Measurements from ENCODE around the gene RAB28.

Gene RAB28

DNA sequence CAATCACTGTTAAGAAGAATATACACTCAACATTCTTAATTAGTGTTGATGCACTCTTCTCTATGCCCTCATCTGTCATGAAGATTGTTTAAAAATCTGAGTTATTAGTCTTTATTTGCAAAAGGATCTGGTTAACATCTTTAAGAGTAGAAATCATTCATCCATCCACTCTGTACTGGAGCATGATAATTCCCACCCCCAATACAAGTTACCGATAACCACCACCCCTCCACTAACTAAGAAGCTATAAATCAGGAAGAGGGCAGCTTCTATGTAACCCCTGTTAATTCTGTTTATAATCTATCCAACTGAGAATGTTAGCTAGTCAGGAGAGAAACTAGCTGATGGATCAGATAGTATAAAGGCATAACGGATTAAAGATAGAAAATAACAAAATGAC lies 34.5 kb downstream of the RAB28 start:
- TF ChIP-seq GATA2 (IDR thresholded peaks at IDR 0.05; ENCODE audit: low read depth, low read length) (no peak), GATA3 (IDR thresholded peaks at IDR 0.05; ENCODE audit: low read depth, low read length) (no peak)

DNA sequence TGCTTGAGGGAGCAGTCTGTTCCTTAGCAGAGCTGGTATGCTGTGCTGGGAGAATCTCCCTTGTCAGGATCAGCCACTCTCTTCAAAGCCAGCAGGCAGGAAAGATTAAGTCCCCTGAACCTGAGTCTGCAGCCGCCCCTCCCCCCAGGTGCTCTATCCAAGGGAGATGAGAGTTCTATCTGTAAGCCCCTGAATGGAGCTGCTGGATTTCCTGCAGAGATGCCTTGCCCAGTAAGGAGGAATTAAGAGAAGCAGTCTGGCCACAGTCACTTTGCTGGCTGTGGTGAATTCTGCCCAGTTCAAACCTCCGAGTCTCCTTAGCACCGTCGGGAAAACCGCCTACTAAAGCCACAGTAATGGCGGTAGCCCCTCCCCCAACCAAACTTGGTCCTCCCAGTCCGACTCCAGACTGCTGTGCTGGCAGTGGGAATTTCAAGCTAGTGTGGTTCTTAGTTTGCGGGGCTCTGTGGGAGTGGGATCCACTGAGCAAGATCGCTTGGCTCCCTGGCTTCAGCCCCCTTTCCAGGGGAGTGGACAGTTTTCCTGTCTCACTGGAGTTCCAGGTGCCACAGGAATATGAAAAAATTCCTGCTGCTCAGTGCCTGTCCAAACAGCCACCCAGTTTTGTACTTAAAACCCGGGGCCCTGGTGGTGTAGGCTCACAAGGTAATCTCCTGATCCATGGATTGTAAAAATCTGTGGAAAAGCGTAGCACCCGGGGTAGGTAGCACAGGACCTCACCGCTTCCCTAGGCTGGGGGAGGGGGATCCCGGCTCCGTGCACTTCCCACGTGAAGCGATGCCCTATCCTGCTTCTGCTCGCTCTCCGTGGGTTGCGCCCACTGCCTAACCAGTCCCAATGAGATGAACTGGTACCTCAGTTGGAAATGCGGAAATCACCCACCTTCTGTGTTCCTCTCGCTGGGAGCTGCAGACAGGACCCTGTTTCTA lies 38.0 kb downstream of the RAB28 start:
- no peak for TF ChIP-seq GATA3 (IDR thresholded peaks at IDR 0.05; ENCODE audit: low read depth, low read length)
- TF ChIP-seq GATA2 (IDR thresholded peaks at IDR 0.05; ENCODE audit: low read depth, low read length) = no peak

DNA sequence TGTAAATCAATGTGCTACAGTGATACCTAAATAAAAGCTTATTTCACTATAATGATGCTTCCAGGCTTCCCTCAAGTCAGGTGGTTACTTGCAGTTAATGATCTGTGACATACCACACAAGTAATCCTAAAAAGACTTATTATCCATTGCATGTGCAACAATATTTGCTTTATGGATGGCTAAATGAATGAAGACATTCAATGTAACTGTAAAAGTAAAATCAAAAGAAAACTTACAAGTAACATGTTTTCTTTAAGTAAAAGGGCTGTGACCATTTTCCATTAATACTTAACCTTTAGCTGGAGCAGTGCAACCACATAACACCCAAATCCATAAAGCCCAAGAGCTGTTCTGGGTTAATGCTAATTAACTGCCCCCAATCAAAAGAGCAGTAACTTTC lies 42.6 kb downstream of the RAB28 start:
- no peak for TF ChIP-seq GATA3 (IDR thresholded peaks at IDR 0.05; ENCODE audit: low read depth, low read length)
- TF ChIP-seq GATA2 (IDR thresholded peaks at IDR 0.05; ENCODE audit: low read depth, low read length) = no peak

DNA sequence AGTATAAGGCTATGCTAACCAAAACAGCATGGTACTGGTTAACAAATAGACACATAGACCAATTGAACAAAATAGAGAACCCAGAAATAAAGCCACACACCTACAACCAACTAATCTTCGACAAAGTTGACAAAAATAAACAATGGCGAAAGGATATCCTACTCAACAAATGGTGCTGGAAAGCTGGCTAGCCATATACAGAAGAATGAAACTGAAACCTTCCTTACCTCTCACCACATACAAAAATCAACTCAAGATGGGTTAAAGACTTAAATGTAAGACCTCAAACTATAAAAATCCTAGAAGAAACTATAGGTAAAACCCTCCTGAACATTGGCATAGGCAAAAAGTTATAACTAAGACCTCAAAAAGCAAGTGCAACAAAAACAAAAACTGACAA lies 47.2 kb downstream of the RAB28 start:
- no peak for TF ChIP-seq GATA2 (IDR thresholded peaks at IDR 0.05; ENCODE audit: low read depth, low read length)
- TF ChIP-seq GATA3 (IDR thresholded peaks at IDR 0.05; ENCODE audit: low read depth, low read length) = no peak

DNA sequence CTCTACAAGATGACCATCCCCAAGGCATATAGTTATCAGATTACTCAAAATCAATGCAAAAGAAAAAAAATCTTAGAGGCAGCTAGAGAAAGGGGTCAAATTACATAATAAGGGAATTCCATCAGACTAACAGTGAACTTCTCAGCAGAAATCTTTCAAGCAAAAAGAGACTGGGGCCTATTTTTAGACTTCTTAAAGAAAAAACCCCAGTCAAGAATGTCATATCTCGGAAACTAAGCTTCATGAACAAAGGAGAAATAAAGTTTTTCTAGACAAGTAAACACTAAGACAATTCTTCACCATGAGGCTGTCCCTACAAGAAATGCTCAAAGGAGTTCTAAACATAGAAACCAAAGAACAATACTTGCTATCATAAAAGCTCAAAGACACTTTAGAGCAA lies 51.7 kb downstream of the RAB28 start:
- no peak for TF ChIP-seq GATA2 (IDR thresholded peaks at IDR 0.05; ENCODE audit: low read depth, low read length)
- no peak for TF ChIP-seq GATA3 (IDR thresholded peaks at IDR 0.05; ENCODE audit: low read depth, low read length)

DNA sequence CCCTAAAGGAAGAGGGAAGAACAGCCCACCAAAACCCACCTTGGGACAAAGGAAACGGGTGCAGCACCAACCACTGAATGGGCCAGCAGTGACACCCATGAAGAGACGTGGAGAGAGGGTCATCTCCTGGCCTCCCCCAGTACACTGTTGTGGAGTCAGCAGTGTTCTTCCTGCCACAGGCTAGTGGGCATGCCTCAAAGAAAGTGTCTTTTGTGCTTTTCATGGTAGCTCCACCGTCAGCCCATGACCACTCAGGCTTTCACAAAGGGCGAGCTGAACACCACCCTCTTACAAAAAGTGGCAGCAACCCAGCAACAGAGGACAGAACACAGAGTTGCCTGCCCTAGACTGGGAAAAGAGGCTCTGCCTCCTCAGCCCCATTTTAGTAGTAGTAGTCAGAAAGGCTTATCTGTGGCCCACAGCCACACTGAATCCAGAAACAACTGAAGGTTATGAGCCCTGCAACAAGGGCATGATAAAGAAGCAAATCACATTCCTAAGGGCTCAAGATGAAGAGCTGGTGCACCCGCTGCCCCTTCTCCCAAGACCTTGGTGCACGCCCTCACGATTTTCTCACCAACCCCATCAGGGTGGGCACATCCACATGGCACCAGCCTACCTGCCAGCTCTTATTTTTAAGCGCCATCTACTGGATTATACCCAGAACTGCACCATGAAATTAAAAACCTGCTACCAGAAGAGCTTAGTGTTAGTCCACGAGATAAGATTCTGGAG lies 53.1 kb downstream of the RAB28 start:
- TF ChIP-seq GATA2 (IDR thresholded peaks at IDR 0.05; ENCODE audit: low read depth, low read length) (no peak), GATA3 (IDR thresholded peaks at IDR 0.05; ENCODE audit: low read depth, low read length) (no peak)

DNA sequence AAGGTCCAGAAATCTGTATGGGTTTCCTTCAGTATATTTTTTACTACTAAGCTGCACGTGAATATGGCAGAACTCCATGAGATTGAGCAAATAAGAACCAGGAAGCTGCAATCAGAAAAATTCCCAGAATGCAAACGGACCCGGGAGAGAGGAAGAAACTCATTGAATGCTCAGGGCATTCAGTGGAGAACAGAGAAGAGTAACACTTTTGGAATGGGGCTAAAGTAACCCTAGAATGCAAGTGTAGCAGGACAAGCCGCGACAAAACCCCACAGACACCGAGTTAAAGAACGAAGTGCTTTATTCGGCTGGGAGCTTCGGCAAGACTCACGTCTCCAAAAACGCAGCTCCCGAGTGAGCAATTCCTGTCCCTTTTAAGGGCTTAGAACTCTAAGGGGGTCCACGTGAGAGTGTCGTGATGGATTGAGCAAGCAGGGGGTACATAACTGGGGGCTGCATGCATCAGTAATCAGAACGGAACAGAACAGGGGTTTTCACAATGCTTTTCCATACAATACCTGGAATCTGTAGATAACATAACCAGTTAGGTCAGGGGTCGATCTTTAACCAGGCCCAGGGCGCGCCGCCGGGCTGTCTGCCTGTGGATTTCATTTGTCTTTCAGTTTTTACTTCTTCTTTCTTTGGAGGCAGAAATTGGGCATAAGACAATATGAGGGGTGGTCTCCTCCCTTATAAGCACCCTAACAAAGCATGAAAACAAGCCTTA lies 56.4 kb downstream of the RAB28 start:
- TF ChIP-seq GATA2 (IDR thresholded peaks at IDR 0.05; ENCODE audit: low read depth, low read length) = no peak
- TF ChIP-seq GATA3 (IDR thresholded peaks at IDR 0.05; ENCODE audit: low read depth, low read length) = no peak

DNA sequence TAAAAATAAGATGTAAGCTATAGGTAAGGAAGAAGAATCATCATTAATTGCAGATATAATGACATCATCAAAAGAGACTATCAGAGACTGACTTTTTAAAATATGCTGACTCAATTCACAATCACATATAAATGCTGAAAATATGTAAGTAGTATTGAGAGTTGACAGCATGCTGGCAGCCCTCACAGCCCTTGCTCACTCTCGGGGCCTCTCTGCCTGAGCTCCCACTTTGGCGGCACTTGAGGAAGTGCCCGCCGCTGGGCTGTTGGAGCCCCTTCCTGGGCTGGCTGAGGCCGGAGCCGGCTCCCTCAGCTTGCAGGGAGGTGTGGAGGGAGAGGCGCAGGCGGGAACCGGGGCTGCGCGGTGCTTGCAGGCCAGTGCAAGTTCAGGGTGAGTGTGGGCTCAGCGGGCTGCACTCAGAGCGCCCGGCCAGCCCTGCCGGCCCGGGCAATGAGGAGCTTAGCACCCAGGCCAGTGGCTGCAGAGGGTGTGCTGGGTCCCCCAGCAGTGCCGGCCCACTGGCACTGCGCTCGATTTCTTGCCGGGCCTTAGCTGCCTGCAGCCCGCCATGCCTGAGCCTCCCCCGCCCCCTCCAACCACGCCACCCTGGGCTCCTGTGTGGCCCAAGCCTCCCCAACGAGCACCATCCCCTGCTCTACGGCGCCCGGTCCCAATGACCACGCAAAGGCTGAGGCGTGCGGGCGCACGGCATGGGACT lies 68.9 kb downstream of the RAB28 start:
- TF ChIP-seq GATA3 (IDR thresholded peaks at IDR 0.05; ENCODE audit: low read depth, low read length) = no peak
- TF ChIP-seq GATA2 (IDR thresholded peaks at IDR 0.05; ENCODE audit: low read depth, low read length) = no peak

DNA sequence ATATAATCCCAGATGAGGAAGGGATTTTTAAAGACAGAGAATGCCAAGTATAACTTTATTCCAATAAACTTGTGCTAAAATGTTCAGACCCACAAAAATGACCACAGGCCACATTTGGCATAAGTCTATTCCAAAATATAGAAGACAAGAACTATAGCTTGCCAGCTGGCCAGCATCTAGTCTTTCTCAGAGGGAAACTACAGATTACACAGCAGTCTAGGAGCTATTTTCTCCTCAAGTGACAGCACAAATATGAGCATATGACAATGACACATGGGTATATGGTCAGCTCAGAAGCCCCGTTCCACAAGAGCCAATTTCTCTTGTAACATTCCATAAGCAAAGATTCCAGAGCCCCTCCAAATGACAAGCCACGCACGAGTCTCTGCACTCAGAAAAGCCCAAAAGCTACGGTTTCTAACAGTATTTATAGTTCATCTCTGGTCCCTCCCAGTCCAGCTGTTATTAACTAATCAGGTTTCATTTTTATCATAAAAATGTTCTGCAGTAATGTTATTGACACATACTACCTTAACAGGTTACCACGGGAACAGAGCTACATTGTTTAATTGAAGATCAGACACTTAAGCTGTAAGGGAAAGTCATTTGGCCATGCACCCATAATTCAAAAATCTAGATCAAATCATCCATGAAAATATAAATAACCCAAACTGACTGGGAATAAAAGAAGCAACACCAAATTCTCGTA lies 70.3 kb downstream of the RAB28 start:
- TF ChIP-seq GATA2 (IDR thresholded peaks at IDR 0.05; ENCODE audit: low read depth, low read length) = no peak
- no peak for TF ChIP-seq GATA3 (IDR thresholded peaks at IDR 0.05; ENCODE audit: low read depth, low read length)

DNA sequence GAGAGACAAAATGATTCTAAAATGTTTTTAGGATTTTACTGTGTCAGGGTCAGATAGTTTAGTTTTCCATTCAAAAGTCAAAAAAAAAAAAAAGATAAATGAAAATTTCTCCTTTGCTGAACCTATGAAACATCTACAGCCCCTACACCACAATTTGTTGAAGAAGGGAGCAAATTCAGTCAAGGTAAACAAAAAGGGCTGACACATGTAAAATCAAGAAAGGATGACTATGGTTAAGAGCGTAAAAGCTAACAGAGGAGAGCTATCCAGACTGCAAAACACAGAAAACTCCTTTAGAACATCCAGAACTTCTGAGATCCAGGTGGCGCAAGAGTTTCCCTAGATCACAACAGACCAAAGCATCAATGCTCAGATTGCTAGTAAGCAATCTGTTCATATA lies 72.2 kb downstream of the RAB28 start:
- no peak for TF ChIP-seq GATA3 (IDR thresholded peaks at IDR 0.05; ENCODE audit: low read depth, low read length)
- TF ChIP-seq GATA2 (IDR thresholded peaks at IDR 0.05; ENCODE audit: low read depth, low read length) = no peak

DNA sequence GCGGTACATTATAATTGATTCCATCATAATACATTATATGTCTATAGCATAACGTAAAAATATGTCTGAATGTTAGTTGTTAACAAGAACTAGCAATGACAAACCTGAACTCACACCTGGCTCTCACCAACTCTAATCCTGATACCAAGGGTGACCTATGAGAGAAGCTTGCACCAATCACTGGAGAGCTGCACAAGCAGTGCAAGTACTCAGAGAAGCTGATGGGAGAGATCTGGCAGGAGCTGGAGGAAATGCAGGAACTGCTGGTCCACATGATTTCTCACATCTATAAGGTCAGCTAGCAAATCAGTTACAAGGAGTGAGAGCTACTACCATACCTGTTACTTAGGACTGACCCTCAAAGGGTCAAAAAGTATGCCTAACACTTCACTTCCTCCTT lies 74.8 kb downstream of the RAB28 start:
- TF ChIP-seq GATA3 (IDR thresholded peaks at IDR 0.05; ENCODE audit: low read depth, low read length) = no peak
- TF ChIP-seq GATA2 (IDR thresholded peaks at IDR 0.05; ENCODE audit: low read depth, low read length) = no peak

DNA sequence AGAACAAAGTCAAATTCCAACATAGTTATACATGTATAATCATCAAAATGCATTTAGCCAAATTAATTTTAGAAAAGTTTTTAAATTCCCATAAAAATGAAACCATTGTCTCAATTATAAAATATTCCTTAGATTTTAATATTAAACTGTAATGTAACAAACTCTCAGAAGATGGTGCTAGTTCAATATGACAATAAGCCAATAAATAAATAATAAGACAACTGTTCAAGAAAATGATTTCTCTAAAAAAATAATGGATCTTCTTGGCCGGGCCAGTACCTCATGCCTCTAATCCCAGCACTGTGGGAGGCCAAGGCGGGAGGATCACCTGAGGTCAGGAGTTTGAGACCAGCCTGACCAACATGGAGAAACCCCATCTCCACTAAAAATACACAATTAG lies 80.3 kb downstream of the RAB28 start:
- TF ChIP-seq GATA2 (IDR thresholded peaks at IDR 0.05; ENCODE audit: low read depth, low read length) = no peak
- TF ChIP-seq GATA3 (IDR thresholded peaks at IDR 0.05; ENCODE audit: low read depth, low read length) = no peak

DNA sequence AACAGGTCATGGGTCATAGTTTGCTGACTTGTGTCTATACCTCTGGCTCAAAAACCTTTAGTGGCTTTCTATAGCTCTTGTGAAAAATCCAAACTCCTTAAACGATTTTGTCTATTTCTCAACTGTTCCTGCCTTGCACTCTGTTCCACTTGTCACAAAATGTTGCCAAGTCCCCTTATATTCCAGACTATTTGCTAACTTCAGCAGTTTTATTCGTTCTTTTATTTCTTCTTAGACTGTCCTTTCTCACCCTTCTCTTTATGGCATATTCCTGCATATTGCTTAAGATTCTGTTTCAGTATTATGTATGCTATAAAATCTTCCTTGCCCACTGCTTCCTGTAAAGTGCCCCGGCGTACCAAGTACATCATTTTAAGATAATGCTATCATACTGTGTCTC lies 80.8 kb downstream of the RAB28 start:
- TF ChIP-seq GATA2 (IDR thresholded peaks at IDR 0.05; ENCODE audit: low read depth, low read length) (no peak), GATA3 (IDR thresholded peaks at IDR 0.05; ENCODE audit: low read depth, low read length) (no peak)
